Non-pigmented ciliary epithelial cell (primary cell): ENCODE results near the gene NTN4.
A peak's percentile ranks its signal among the peaks of the same experiment; 100 is the strongest.
"Not testable (repeated sequence)": the region's sequence is repeated elsewhere in the genome, so short reads cannot be mapped to it uniquely, and the experiment has no call there.

Source experiments
- DNase-seq: peaks from one replicate; pipeline ENCODE4 v3.0.0-alpha.2; 2010; ENCODE audit warnings: low read depth

The NTN4 gene

GRCh38 chr12:95705143-95705542, 85.4 kb downstream of the NTN4 start:
- no peak for DNase-seq

DNA sequence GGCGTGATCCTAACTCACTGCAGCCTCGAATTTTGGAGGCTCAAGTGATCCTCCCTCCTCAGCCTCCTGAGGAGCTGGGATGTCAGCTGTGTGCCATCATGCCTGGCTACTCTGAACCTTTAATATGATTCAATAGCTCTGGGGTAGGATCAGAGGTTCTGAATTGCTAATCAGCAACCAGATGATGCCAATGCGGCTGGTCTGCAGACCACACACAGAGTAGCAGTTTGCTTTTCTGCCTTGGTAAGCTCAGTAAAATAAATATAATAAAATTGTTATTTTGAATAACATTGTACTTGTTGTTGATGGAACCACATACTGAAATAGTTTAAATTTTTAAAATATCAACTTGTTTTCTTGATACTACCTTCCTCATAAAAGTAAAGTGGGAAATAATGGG, 86.6 kb downstream of the NTN4 start:
- no peak for DNase-seq

GRCh38 chr12:95701722-95702418, 88.7 kb downstream of the NTN4 start:
- no peak for DNase-seq

GRCh38 chr12:95701275-95701674, 89.3 kb downstream of the NTN4 start:
- no peak for DNase-seq

- peak; percentile 45 for DNase-seq
These were observed 90.2 kb downstream of the NTN4 start for GRCh38 chr12:95700316-95700785.

DNA sequence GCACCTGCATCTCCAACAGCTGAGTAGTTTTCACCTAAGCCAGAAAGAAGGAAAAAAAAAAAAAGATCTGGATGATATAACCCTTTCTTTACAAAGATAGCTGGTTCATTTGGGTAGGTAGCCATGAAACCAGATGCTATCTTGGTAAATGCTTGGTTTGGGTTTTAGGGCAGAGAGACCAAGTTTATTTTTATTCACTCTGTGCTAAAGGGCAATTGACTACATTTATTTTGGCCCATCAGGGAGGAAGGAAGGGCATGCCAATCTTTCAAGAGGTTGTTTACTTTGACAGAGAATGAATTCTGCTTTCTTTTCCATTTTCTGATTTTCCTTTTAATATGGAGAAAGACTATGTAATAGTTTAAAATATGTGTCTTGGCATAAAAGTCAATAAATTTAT, 91.0 kb downstream of the NTN4 start:
- no peak for DNase-seq

DNA sequence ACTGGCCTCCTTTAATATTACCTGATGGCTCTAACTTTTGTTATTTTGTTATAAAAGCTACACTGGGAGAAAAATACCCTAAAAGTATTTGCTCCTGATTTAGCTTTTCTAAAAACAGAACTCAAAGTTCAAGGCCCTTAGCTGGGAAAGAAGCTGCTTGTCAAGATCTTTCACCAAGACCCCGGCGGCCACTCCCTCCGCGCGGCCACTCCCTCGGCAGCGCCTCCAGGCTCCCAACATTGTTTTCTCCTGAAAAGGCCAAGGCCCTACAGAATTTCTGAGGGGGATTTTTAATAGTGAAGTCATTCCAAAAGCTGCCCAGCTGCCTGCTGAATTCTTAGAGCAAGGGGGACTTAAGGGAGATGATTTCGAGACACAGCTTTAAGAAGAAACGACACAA, 96.4 kb downstream of the NTN4 start:
- DNase-seq = no peak

DNA sequence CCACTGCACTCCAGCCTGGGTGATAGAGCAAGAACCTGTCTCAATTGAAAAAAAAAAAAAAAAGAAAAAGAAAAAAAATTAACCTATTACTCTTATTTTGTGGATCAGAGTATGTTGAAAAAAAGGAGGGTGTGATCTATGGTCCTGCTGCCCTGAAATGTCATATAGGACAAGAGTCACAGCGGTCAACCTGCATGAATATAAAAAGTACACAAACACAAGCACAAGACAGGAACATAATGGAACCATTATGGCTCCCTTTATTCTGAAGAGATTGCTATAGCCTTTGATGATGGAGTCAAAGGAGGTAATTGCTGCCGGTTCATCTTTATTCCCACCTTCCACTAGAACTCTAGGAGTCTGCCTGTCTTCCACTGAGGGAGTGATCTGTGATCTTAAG, 96.9 kb downstream of the NTN4 start:
- DNase-seq = no peak

- DNase-seq = no peak
These were observed 99.5 kb downstream of the NTN4 start for GRCh38 chr12:95690861-95691635.

- no peak for DNase-seq
These were observed 102.6 kb downstream of the NTN4 start for GRCh38 chr12:95687937-95688336.

- no peak for DNase-seq
These were observed 107.1 kb downstream of the NTN4 start for GRCh38 chr12:95683418-95683817.

- DNase-seq = no peak
These were observed 109.3 kb downstream of the NTN4 start for GRCh38 chr12:95681210-95681765.

DNA sequence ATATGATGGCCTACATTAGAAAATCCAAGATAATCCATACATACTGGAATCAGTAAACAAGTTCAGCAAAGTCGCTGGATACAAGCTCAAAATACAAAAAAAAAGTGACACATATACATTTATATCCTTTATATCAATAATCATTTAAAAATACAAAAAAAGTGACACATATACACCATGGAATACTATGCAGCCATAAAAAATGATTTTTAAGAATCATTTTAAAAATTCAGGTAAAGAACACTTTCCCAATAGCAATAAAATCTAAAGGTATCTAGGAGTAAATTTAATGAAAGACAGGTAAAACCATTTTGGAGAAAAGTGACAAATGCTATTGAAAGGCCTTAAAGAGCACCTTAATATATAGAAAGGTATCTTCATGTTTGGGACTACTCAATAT, 111.9 kb downstream of the NTN4 start:
- no peak for DNase-seq

DNA sequence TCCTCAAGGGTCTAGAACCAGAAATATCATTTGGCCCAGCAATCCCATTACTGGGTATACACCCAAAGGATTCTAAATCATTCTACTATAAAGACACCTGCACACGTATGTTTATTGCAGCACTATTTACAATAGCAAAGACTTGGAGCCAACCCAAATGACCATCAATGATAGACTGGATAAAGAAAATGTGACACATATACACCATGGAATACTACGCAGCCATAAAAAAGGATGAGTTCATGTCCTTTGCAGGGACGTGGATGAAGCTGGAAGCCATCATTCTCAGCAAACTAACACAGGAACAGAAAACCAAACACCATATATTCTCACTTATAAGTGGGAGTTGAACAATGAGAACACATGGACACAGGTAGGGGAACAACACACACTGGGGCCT, 112.8 kb downstream of the NTN4 start:
- DNase-seq = not testable (repeated sequence)

DNA sequence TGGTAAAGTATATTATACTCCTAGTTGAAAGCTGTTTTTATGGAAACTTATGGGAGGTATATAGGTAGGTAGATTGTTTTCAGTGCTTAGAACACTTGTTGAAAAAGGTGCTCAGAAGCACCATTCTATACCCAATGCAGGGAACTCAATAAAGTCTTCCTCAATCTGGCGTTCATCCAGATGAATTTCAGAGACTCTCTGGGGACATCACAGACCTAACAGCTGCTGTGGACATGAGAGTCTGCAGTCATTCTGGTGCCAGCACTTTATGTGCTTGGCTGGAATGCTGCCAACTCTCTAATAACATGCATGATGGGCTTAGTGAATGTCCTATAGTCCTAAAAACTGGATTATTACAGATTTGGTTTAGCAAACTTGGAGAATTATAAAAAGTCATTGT, 115.9 kb downstream of the NTN4 start:
- no peak for DNase-seq

GRCh38 chr12:95674163-95674562, 116.4 kb downstream of the NTN4 start:
- DNase-seq = no peak

- DNase-seq = no peak
These were observed 117.0 kb downstream of the NTN4 start for GRCh38 chr12:95673576-95673975.

DNA sequence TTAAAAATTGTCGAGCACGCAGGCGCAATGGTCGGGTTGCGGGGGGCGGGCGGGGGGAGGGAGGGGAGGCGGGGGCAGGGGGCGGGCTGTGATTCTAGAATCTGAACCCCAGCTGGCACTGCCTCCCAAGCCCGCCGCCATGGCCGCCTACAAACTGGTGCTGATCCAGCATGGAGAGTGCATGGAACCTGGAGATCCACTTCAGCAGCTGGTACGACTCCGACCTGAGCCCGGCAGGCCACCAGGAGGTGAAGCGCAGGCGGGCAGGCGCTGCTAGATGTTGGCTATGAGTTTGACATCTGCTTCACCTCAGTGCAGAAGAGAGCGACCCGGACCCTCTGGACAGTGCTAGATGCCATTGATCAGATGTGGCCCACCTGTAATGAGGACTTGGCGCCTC, 118.4 kb downstream of the NTN4 start:
- no peak for DNase-seq

- no peak for DNase-seq
These were observed 119.3 kb downstream of the NTN4 start for GRCh38 chr12:95671265-95671664.

GRCh38 chr12:95663525-95663924, 127.0 kb downstream of the NTN4 start:
- no peak for DNase-seq

GRCh38 chr12:95661360-95661759, 129.2 kb downstream of the NTN4 start:
- DNase-seq = no peak

DNA sequence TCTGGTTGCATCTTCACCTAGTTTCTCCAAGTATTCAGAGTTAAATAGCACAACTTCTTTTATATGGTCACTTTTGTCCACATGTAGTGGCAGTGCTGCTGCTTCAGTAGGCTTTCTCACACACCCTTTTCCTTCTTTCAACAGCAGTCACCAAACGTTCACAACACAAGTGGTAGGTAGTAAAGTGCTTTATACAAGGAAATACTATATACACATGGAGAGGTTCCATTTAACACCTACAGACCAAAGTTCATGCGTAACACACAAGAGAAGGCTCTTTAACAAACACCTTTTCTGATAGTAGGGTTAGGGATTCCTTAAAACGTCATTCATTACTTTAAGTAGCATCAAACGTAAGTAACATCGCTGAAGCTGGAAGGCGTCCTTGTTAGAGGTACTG, 132.2 kb downstream of the NTN4 start:
- no peak for DNase-seq

- DNase-seq = not testable (repeated sequence)
These were observed 135.9 kb downstream of the NTN4 start for GRCh38 chr12:95654665-95655064.
